ENCODE results near the gene MLYCD. TPM values are rescaled to one million over a fixed set of nuclear protein-coding genes. Genes with fewer than 3 reads are reported as not detected.

MLYCD gene
- polyA plus RNA-seq, 1 donor (not counting 4 experiments of a cell fraction or from before 2014, with no cell fraction given): 1.2 TPM

DNA sequence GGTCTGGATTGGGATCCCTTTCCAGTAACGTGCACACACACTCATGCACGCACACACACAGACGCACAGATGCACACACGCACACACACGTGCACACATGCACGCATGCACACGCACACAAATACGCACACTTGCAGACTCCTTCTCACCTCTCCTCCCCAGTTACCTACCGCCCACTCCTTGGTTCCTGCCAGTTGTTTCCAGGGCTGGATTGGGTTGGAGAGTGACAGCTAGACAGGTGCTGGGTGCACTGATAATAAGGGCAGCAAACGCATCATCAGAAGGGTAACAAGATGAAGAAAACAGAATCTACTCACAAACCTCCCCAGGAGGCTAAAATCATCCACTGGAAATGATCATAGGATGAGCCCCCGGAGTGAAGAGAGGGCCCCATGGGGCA, 46.1 kb upstream of the MLYCD start:
- Histone ChIP-seq H3K4me2 (ENCODE audit: control insufficient read depth, extremely low read depth, insufficient read depth, low read depth, low read length) (no peak overlapping the region), H3K4me3 (ENCODE audit: control insufficient read depth in 2 of 3, extremely low read depth in 1 of 3, insufficient read depth in 2 of 3, low read depth in 1 of 3, low read length in 3 of 3) (no peak overlapping the region), H3K79me2 (ENCODE audit: control insufficient read depth, insufficient read depth, low read length) (no peaks in the 10 kb centered on the region), H4K20me1 (ENCODE audit: control insufficient read depth, extremely low read depth, insufficient read depth, low read length) (no peaks in the 10 kb centered on the region), H3K9ac (ENCODE audit: control insufficient read depth, extremely low read depth, insufficient read depth, low read length) (no peak overlapping the region), H2AFZ (ENCODE audit: control insufficient read depth, low read length) (no peak overlapping the region), H3K27me3 (ENCODE audit: control insufficient read depth, extremely low read depth, insufficient read depth, low read length) (no peaks in the 10 kb centered on the region), H3K9me3 (ENCODE audit: control insufficient read depth, low read depth, low read length) (no peaks in the 10 kb centered on the region), H3K27ac (ENCODE audit: control insufficient read depth, insufficient read depth, low read length) (no peak overlapping the region), H3K36me3 (ENCODE audit: control insufficient read depth in 2 of 2, extremely low read depth in 1 of 2, insufficient read depth in 2 of 2, low read length in 2 of 2) (no peaks in the 10 kb centered on the region), H3K4me1 (ENCODE audit: control insufficient read depth, extremely low read depth, insufficient read depth, low read length) (no peaks in the 10 kb centered on the region), H3K9me1 (ENCODE audit: control insufficient read depth, extremely low read depth, insufficient read depth, low read length) (no peaks in the 10 kb centered on the region)
- DNase-seq (ENCODE audit: low read depth, low spot score) (no peak), FAIRE-seq (no peak)
- dilution Hi-C loops (cut with MboI; ENCODE audit: extremely low pct_ligation_motif_present, low sequenced_read_pairs): no loop called here
- TF ChIP-seq EZH2 (IDR thresholded peaks at IDR 0.05; ENCODE audit: low read length): no peak
- TF ChIP-seq, protein P1, sequence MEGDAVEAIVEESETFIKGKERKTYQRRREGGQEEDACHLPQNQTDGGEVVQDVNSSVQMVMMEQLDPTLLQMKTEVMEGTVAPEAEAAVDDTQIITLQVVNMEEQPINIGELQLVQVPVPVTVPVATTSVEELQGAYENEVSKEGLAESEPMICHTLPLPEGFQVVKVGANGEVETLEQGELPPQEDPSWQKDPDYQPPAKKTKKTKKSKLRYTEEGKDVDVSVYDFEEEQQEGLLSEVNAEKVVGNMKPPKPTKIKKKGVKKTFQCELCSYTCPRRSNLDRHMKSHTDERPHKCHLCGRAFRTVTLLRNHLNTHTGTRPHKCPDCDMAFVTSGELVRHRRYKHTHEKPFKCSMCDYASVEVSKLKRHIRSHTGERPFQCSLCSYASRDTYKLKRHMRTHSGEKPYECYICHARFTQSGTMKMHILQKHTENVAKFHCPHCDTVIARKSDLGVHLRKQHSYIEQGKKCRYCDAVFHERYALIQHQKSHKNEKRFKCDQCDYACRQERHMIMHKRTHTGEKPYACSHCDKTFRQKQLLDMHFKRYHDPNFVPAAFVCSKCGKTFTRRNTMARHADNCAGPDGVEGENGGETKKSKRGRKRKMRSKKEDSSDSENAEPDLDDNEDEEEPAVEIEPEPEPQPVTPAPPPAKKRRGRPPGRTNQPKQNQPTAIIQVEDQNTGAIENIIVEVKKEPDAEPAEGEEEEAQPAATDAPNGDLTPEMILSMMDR (optimal IDR thresholded peaks at IDR 0.05 in 1 of 3, IDR thresholded peaks at IDR 0.05 in 1 of 3, conservative IDR thresholded peaks at IDR 0.05 in 1 of 3; ENCODE audit: extremely low read depth in 1 of 3, insufficient read depth in 2 of 3, low read length in 3 of 3): no peak

DNA sequence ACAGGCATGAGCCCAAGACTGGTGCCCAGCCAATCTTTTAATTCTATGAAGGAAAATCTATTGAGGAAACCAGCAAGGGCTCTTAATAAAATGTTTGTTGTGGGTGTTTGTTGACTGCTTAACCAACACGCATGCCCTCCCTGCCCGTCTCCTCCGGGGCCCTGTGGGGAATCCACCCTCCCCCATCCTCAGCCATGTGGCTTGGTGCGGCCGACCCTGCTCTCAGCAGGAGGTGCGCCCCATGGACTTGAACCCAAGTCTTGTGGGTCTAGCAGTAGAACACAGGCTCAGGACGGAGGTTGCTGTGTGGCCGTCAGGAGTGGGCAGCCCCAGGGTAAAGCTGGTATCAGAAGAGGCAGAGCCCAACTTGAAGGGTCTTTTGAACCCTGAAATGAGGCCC, 45.1 kb upstream of the MLYCD start:
- H3K9ac ChIP-seq (ENCODE audit: control insufficient read depth, extremely low read depth, insufficient read depth, low read length): no peak overlapping the region

More for the DNA sequence above, 45.1 kb upstream of the MLYCD start:
- H3K4me1 ChIP-seq (ENCODE audit: control insufficient read depth, extremely low read depth, insufficient read depth, low read length): no peaks in the 10 kb centered on the region
- no peaks in the 10 kb centered on the region for H3K36me3 ChIP-seq (ENCODE audit: control insufficient read depth in 2 of 2, extremely low read depth in 1 of 2, insufficient read depth in 2 of 2, low read length in 2 of 2)
- H3K4me2 ChIP-seq (ENCODE audit: control insufficient read depth, extremely low read depth, insufficient read depth, low read depth, low read length): no peak overlapping the region
- no peak overlapping the region for H3K27ac ChIP-seq (ENCODE audit: control insufficient read depth, insufficient read depth, low read length)
- no peak for TF ChIP-seq EZH2 (IDR thresholded peaks at IDR 0.05; ENCODE audit: low read length)
- TF ChIP-seq, protein P1 (optimal IDR thresholded peaks at IDR 0.05 in 1 of 3, IDR thresholded peaks at IDR 0.05 in 1 of 3, conservative IDR thresholded peaks at IDR 0.05 in 1 of 3; ENCODE audit: extremely low read depth in 1 of 3, insufficient read depth in 2 of 3, low read length in 3 of 3): no peak
- no peak overlapping the region for H3K4me3 ChIP-seq (ENCODE audit: control insufficient read depth in 2 of 3, extremely low read depth in 1 of 3, insufficient read depth in 2 of 3, low read depth in 1 of 3, low read length in 3 of 3)
- dilution Hi-C loops (cut with MboI; ENCODE audit: extremely low pct_ligation_motif_present, low sequenced_read_pairs): no loop called here
- H3K9me1 ChIP-seq (ENCODE audit: control insufficient read depth, extremely low read depth, insufficient read depth, low read length): no peaks in the 10 kb centered on the region
- DNase-seq (ENCODE audit: low read depth, low spot score) (no peak), FAIRE-seq (no peak)
- no peaks in the 10 kb centered on the region for H3K79me2 ChIP-seq (ENCODE audit: control insufficient read depth, insufficient read depth, low read length)
- H3K27me3 ChIP-seq (ENCODE audit: control insufficient read depth, extremely low read depth, insufficient read depth, low read length): peaks cover 3% of the 10 kb centered on the region
- no peak overlapping the region for H2AFZ ChIP-seq (ENCODE audit: control insufficient read depth, low read length)
- H3K9me3 ChIP-seq (ENCODE audit: control insufficient read depth, low read depth, low read length): no peaks in the 10 kb centered on the region
- H4K20me1 ChIP-seq (ENCODE audit: control insufficient read depth, extremely low read depth, insufficient read depth, low read length): no peaks in the 10 kb centered on the region
